Panc1 (cell line): Measurements from ENCODE around the gene NTNG2. TPM values are rescaled to one million over a fixed set of nuclear protein-coding genes. Genes with fewer than 3 reads are reported as not detected.

Experiments used
- ATAC-seq: fragments of 200-7000 bp; cut with Tn5 transposase; 2 replicates; pipeline ENCODE4 v1.9.1; 2020; ENCODE audit warnings: mild to moderate bottlenecking, moderate library complexity
- BruUV-seq: library from RNA; stranded (reverse); fragments of 400-500 nt; replicated peaks from 2 replicates; lab custom pipeline; 2021; lab: Mats Ljungman, UMichigan
- CTCF ChIA-PET: fragments of 300-600 bp; sonication (Branson Sonifier 250); formaldehyde crosslinking; loops from one replicate; lab custom pipeline; 2022; ENCODE audit warnings: antibody characterized with exemption; lab: Charles Lee
- POLR2A ChIA-PET: fragments of 300-600 bp; sonication (Branson Sonifier 250); formaldehyde crosslinking; loops from one replicate; lab custom pipeline; 2022; ENCODE audit warnings: antibody characterized with exemption; lab: Charles Lee
- DNase-seq: peaks from one replicate; pipeline ENCODE4 v3.0.0-alpha.2; 2010; ENCODE audit warnings: low read depth, low spot score
- H3K27ac ChIP-seq: 2 replicates; pipeline ENCODE4 v1.5.1; 2011; ENCODE audit warnings: mild to moderate bottlenecking, low read length, inconsistent platforms
- H3K27me3 ChIP-seq: fragments of 200-500 bp; sonication (Bioruptor generic); 2 replicates; pipeline ENCODE4 v1.6.0; 2014; ENCODE audit warnings: low read length, inconsistent platforms; ENCODE audit not compliant: control insufficient read depth, insufficient read depth
- H3K36me3 ChIP-seq: fragments of 200-500 bp; sonication (Bioruptor generic); 2 replicates; pipeline ENCODE4 v1.5.1; 2014; ENCODE audit warnings: inconsistent platforms, mild to moderate bottlenecking, low read length, moderate library complexity; ENCODE audit not compliant: control insufficient read depth, insufficient read depth
- H3K4me1 ChIP-seq: 2 replicates; pipeline ENCODE4 v1.5.1; 2011; ENCODE audit warnings: inconsistent platforms, mild to moderate bottlenecking, low read length, moderate library complexity; ENCODE audit not compliant: control insufficient read depth, insufficient read depth
- H3K4me3 ChIP-seq, 2 experiments: 2 replicates each; pipeline ENCODE4 v1.5.1; 2011 to 2012; ENCODE audit warnings: low read depth in 2 of 2, low read length in 2 of 2, mild to moderate bottlenecking in 2 of 2, inconsistent platforms in 1 of 2, moderate library complexity in 1 of 2
- H3K9me3 ChIP-seq: fragments of 200-500 bp; sonication (Bioruptor generic); 2 replicates; pipeline ENCODE4 v1.5.1; 2014; ENCODE audit warnings: low read depth, mild to moderate bottlenecking, inconsistent platforms, low read length, moderate library complexity; ENCODE audit not compliant: control insufficient read depth, insufficient read depth
- CTCF ChIP-seq: fragments of 450-650 bp; IDR thresholded peaks from 2 replicates; pipeline ENCODE4 v1.5.1; 2017; ENCODE audit warnings: mild to moderate bottlenecking
- POLR2AphosphoS5 ChIP-seq: IDR thresholded peaks from 2 replicates; pipeline ENCODE4 v1.6.1; 2012; ENCODE audit warnings: mild to moderate bottlenecking, low read depth, low read length, moderate library complexity
- REST ChIP-seq, 2 experiments: IDR thresholded peaks; 2 replicates each; pipeline ENCODE4 v1.6.1; 2011 to 2012; ENCODE audit warnings: low read depth in 2 of 2, control low read depth in 1 of 2, low read length in 1 of 2, mild to moderate bottlenecking in 1 of 2, moderate library complexity in 1 of 2; ENCODE audit not compliant: insufficient read depth in 1 of 2
- SIN3A ChIP-seq: IDR thresholded peaks from 2 replicates; pipeline ENCODE4 v1.6.1; 2012; ENCODE audit warnings: low read depth, mild to moderate bottlenecking, low read length, moderate library complexity, borderline replicate concordance; ENCODE audit not compliant: insufficient read depth
- TCF7L2 ChIP-seq: IDR thresholded peaks from 2 replicates; pipeline ENCODE4 v1.6.1; 2011; ENCODE audit warnings: mild to moderate bottlenecking, low read depth, low read length, inconsistent platforms
- in situ Hi-C: cut with HindIII; loops from 2 replicates; pipeline ENCODE4 v1.10.0; 2016; ENCODE audit warnings: low sequenced_read_pairs, low pct_unique_long_range_greater_than_20kb
- intact Hi-C: fragments of 100-400 bp; cut with micrococcal nuclease; formaldehyde crosslinking; loops from one replicate; pipeline ENCODE4 v1.10.0; 2022; ENCODE audit not compliant: unreplicated experiment
- total RNA-seq: library from RNA; stranded (reverse); gene quantifications from one replicate; pipeline ENCODE4 v1.2.1, GENCODE V29; 2021; ENCODE audit not compliant: unreplicated experiment

Gene NTNG2
- total RNA-seq, 1 experiment from 2014 or later = 5.1 TPM

- intact Hi-C loops = loop anchor here (5.0 kb wide), 1 partner anchor 69 kb away; no protein-coding TSS in a partner anchor
Measured at GRCh38 chr9:132235894-132236661, 74.2 kb downstream of the NTNG2 start.

More at GRCh38 chr9:132235894-132236661, 74.2 kb downstream of the NTNG2 start:
- ChIA-PET CTCF (interaction anchor here (0.5 to 1.8 kb wide), 7 partner anchors 66 to 670 kb away, joined by 3 to 15 read pairs (median 4); no protein-coding TSS in a partner anchor), POLR2A (no interaction called here)
- Histone ChIP-seq H3K27ac (no peak overlapping the region), H3K9me3 (no peaks in the 10 kb centered on the region), H3K36me3 (no peaks in the 10 kb centered on the region), H3K4me3 (no peak overlapping the region), H3K4me1 (no peaks in the 10 kb centered on the region), H3K27me3 (no peaks in the 10 kb centered on the region)
- ATAC-seq = peak; percentile 64
- DNase-seq = peak; percentile 54
- peak; percentile 92 for TF ChIP-seq CTCF
- no peak for TF ChIP-seq SIN3A
- no peak for TF ChIP-seq TCF7L2
- TF ChIP-seq POLR2AphosphoS5 = no peak
- TF ChIP-seq REST (IDR thresholded peaks at IDR 0.05; ENCODE audit: insufficient read depth in 1 of 2, low read depth in 2 of 2, low read length in 1 of 2) = no peak
- in situ Hi-C loops = no loop called here
- BruUV-seq = no TSS peak
